Activated CD4-positive, alpha-beta memory T cell treated with anti-CD3 and anti-CD28 coated beads, Interleukin-2, amount 10 ng/mL, durations not matched to agents 7 days and 5 days (primary cell): ENCODE results near the gene PI4K2A. TPM values are rescaled to one million over a fixed set of nuclear protein-coding genes. Genes with fewer than 3 reads are reported as not detected.

Experiments
- CTCF ChIA-PET: fragments of 350-600 bp; sonication (Branson Sonifier 250); formaldehyde crosslinking; loops from one replicate; lab custom pipeline; 2021; ENCODE audit warnings: antibody characterized with exemption, inconsistent platforms; lab: Charles Lee
- POLR2A ChIA-PET: fragments of 350-600 bp; sonication (Branson Sonifier 250); formaldehyde crosslinking; loops from one replicate; lab custom pipeline; 2021; ENCODE audit warnings: antibody characterized with exemption; lab: Charles Lee
- DNase-seq: peaks from one replicate; pipeline ENCODE4 v3.0.0-alpha.2; 2020
- H3K27ac Mint-ChIP-seq: one replicate; pipeline ENCODE4 v1.8.0; 2021; ENCODE audit warnings: mild to moderate bottlenecking, mixed read lengths
- H3K27me3 Mint-ChIP-seq: one replicate; pipeline ENCODE4 v1.8.0; 2021; ENCODE audit warnings: mixed read lengths
- H3K36me3 Mint-ChIP-seq: one replicate; pipeline ENCODE4 v1.8.0; 2021; ENCODE audit warnings: low read depth, mixed read lengths
- H3K4me1 Mint-ChIP-seq: one replicate; pipeline ENCODE4 v1.8.0; 2021; ENCODE audit warnings: mixed read lengths
- H3K4me3 Mint-ChIP-seq: one replicate; pipeline ENCODE4 v1.8.0; 2021; ENCODE audit warnings: mild to moderate bottlenecking, mixed read lengths
- H3K9me3 Mint-ChIP-seq: one replicate; pipeline ENCODE4 v1.8.0; 2021; ENCODE audit warnings: mixed read lengths
- total RNA-seq, 2 experiments: library from RNA; stranded (reverse); gene quantifications; one replicate each; pipeline ENCODE4 v1.2.3, GENCODE V29; 2021

The PI4K2A gene
- total RNA-seq, 2 experiments from 2014 or later, result 13.3 TPM

DNA sequence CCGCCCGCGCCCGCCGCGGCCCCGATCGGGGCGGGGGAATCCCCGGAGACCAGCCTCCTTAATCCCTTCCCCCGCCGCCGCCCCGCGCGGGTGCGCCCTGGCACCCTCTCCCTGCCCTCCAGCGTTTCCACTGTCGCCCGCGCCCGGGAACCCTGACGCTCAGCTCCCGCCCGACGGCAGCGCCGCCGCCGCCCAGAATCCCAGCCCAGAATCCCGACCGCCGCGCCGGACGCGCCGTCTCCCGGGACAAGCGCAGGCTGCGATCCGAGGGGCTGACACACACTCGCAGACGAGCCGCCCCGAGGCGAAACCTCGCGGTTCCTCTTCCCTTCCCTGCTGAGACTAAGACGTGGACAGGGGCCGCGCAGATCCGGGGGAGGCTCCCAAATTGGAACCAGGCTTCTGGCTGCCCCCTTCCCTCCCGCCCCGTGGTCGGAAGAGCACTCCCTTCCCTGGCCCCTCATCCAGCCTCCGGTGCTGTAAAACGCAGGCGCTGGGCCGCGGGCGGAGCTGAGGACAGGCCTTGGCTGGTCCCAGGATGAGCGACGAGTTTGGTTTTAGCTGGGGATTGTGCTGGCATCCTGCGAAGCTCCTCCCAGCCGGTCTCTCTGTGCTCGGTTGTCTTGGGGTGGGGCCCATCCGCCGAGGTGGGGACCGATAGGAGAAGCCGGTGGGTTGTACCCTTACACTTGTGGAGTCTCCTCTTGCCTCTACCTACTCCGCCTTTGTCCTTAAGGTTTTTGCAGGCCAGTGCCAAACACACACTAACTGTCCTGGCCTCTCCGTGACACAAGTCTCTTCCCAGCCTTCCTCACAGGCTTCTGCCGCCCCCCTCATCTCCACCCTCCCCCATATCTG lies 74.2 kb downstream of the PI4K2A start:
- POLR2A ChIA-PET, result interaction anchor here (1.1 to 4.7 kb wide), 3 partner anchors 9 to 31 kb away, joined by 4 to 20 read pairs (median 5); partner anchors contain the start of gene ZFYVE27
- Mint-ChIP-seq H3K27me3 (peaks cover 20% of the 10 kb centered on the region), H3K4me3 (peak overlapping the region; percentile 97), H3K27ac (no peak overlapping the region), H3K9me3 (no peaks in the 10 kb centered on the region), H3K36me3 (no peaks in the 10 kb centered on the region), H3K4me1 (peaks cover 18% of the 10 kb centered on the region)
- no peak for DNase-seq
- CTCF ChIA-PET, result interaction anchor here (1.5 to 5.0 kb wide), 6 partner anchors 10 to 36 kb away, joined by 3 to 33 read pairs (median 4); no protein-coding TSS in a partner anchor

DNA sequence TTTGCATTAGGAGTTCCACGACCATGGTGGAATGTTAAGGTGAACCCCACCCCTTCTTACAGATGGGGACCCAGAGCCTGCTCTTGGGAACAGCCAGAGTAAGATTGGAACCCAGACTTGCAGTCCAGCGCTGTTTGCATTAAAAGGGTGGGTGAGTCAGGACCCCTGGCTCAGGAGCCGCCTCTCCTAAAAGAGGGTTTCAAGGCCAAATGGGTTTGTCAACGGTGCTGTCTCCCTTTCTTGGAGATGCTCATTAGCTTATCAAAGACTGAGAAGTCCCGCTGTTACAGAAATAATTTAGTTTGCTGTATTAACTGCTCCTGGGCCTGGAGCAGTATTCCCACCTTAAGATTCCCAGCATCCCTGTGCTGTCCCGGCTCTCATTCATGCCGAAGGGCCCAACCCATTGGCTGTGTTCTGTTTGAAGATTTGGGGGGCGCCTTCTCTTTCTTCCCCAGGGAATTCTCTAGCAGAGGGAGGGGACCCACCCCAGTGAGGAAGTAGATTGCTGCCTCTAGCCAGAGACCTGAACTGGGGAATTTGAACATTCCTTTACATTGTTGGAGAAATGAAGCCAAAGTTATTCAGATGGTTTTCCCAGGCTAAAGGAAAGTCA lies 74.9 kb downstream of the PI4K2A start:
- no peaks in the 10 kb centered on the region for H3K9me3 Mint-ChIP-seq
- CTCF ChIA-PET, result interaction anchor here (1.5 to 5.0 kb wide), 4 partner anchors 11 to 37 kb away, joined by 3 to 33 read pairs (median 5); no protein-coding TSS in a partner anchor
- POLR2A ChIA-PET, result interaction anchor here (1.8 to 4.7 kb wide), 2 partner anchors 9 to 21 kb away, joined by 5 to 20 read pairs; partner anchors contain the start of gene ZFYVE27
- no peak overlapping the region for H3K27ac Mint-ChIP-seq
- H3K4me1 Mint-ChIP-seq, result peaks cover 18% of the 10 kb centered on the region
- no peaks in the 10 kb centered on the region for H3K36me3 Mint-ChIP-seq
- peak overlapping the region; percentile 97 for H3K4me3 Mint-ChIP-seq
- H3K27me3 Mint-ChIP-seq, result peaks cover 18% of the 10 kb centered on the region
- DNase-seq, result no peak

DNA sequence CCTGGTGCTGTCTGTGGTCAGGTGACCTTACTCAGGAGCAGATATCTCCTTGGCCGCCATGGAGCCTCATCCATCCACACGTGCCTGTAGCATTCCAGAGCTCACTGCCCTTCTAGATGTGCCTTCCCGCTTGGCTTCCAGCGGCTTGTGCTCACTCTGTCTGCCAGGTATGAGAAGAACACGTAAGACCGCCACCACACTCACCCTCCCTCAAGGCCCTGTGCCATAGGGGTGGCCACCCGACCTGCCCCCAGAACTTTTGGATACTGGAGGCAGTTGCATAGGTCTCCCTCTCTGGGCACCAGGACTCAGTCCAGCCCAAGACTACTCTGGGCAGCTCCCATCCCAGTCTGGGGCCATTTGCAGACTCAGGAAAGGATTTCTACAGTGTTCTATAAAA lies 77.2 kb downstream of the PI4K2A start:
- ChIA-PET CTCF (interaction anchor here (1.1 to 2.2 kb wide), 5 partner anchors 9 to 32 kb away, joined by 3 to 10 read pairs (median 6); no protein-coding TSS in a partner anchor), POLR2A (no interaction called here)
- peaks cover 15% of the 10 kb centered on the region for H3K4me1 Mint-ChIP-seq

DNA sequence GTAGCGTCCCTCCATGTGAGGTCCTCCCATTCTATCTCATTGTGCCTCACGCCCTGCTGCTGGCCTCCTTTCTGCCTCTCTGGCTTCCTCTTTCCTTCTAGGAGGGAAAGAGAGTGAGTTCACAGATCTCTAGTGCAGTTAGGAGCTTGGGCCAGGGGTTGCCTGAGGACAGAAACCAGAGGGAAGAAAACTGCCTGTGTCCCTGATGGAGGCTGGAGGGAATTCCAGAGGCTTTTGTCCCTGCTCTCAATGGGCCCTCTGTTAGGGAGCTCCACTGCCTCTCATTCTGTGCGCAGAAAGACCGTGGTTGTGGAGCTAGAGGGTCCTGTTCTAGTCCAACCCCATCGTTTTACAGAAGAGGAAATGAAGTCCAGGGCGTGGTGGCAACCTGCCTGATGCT lies 77.7 kb downstream of the PI4K2A start:
- H3K27ac Mint-ChIP-seq, result no peak overlapping the region
- POLR2A ChIA-PET, result no interaction called here
- CTCF ChIA-PET, result interaction anchor here (1.1 to 2.2 kb wide), 2 partner anchors 9 to 17 kb away, joined by 3 to 6 read pairs; no protein-coding TSS in a partner anchor
- no peaks in the 10 kb centered on the region for H3K9me3 Mint-ChIP-seq
- peaks cover 7% of the 10 kb centered on the region for H3K27me3 Mint-ChIP-seq
- peaks cover 10% of the 10 kb centered on the region for H3K4me1 Mint-ChIP-seq
- H3K36me3 Mint-ChIP-seq, result no peaks in the 10 kb centered on the region
- DNase-seq, result no peak
- no peak overlapping the region for H3K4me3 Mint-ChIP-seq

More for the DNA sequence above, 77.2 kb downstream of the PI4K2A start:
- H3K36me3 Mint-ChIP-seq, result no peaks in the 10 kb centered on the region
- DNase-seq, result no peak
- H3K27me3 Mint-ChIP-seq, result peaks cover 11% of the 10 kb centered on the region
- H3K4me3 Mint-ChIP-seq, result no peak overlapping the region
- no peak overlapping the region for H3K27ac Mint-ChIP-seq
- H3K9me3 Mint-ChIP-seq, result no peaks in the 10 kb centered on the region

DNA sequence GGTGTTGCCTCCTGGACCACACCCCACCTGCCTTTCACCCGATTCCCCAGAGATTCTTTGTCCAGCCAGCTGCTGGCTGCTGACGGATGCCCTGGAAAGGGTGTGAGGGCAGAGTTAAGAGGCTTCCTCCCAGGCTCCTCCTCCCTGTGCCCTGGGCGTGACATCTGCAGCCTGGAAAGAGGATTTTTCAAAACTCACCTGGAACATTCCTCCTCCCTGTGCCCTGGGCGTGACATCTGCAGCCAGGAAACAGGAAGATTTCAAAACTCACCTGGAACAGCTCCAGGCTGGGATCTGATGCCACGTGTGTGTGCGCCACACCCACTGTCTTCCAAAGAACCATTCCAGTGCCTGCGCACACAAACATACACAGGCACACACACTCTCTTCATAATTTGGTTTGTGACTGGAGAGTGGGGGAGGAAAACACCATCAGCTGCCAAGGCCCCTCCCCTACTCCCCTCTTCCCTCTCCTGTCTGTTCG lies 78.2 kb downstream of the PI4K2A start:
- DNase-seq, result no peak
- no peak overlapping the region for H3K27ac Mint-ChIP-seq
- ChIA-PET POLR2A (no interaction called here), CTCF (interaction anchor here (2.2 kb wide), 1 partner anchor 17 kb away, joined by 6 read pairs; no protein-coding TSS in a partner anchor)
- no peak overlapping the region for H3K4me3 Mint-ChIP-seq
- H3K4me1 Mint-ChIP-seq, result peaks cover 10% of the 10 kb centered on the region
- H3K9me3 Mint-ChIP-seq, result no peaks in the 10 kb centered on the region
- H3K36me3 Mint-ChIP-seq, result no peaks in the 10 kb centered on the region
- H3K27me3 Mint-ChIP-seq, result peaks cover 9% of the 10 kb centered on the region

DNA sequence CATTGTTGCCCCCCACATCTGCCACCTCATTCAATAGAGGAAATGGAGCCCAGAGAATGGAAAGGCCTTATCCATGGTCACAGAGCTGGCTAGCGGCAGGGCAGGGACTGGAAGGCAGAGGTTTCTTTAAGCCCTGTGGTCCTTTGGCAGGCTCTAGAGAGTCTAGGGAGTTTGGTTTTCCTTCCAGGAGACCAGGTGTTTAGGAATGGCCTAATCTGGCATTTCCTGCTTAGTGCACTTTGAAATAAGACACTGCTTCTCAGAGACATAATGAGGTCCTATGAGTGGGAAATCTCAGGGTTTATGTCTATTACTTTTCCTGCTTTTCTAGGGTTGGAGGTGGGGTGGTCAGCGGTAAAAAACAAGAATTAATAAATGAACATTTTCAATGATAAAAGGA lies 79.1 kb downstream of the PI4K2A start:
- DNase-seq, result no peak
- Mint-ChIP-seq H3K4me1 (peaks cover 6% of the 10 kb centered on the region), H3K27me3 (peaks cover 9% of the 10 kb centered on the region), H3K36me3 (no peaks in the 10 kb centered on the region), H3K27ac (no peak overlapping the region), H3K9me3 (no peaks in the 10 kb centered on the region), H3K4me3 (no peak overlapping the region)
- POLR2A ChIA-PET, result no interaction called here
- CTCF ChIA-PET, result interaction anchor here (1.1 to 2.2 kb wide), 2 partner anchors 11 to 18 kb away, joined by 3 to 6 read pairs; no protein-coding TSS in a partner anchor

DNA sequence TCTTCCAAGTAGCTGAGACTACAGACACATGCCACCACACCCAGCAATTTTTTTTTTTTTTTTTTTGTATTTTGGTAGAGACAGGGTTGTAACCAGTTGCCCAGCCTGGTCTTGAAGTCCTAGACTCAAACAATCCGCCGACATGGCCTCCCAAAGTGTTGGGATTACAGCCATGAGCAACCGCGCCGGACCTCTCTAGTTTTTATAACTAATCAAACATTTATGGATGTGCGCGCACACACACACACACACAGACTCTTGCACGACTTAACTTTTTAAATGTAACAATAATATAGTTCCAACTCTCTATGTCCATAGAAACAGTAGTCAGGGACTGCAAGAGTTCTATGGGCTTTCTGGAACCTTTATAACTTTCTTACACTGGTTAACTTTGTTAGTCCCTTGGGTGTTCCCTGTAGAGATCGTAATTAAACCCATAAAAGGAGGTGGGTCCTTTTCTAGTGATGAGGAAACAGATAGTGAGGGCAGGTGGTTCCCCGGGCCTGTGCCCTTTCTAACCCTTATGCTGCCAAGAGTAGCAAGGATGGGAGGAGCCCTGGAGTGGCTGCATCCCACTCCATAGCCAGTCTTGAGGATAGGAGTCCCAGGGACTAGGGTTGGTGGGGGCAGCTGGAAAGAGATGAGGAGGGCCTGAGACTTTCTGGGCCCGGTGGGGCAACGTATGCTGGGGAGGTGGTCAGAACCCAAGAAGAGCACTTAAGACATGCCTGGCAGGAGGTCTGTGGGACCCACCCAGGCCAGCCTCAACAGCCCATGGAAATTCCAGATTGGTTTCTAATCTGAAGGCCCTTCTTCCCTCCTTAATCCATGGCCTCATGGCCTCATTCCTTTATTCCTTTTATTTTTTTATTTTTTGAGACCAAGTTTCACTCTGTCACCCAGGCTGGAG lies 81.7 kb downstream of the PI4K2A start:
- no peak overlapping the region for H3K4me3 Mint-ChIP-seq
- ChIA-PET CTCF (interaction anchor here (3.0 kb wide), 1 partner anchor 21 kb away, joined by 21 read pairs; no protein-coding TSS in a partner anchor), POLR2A (no interaction called here)
- no peaks in the 10 kb centered on the region for H3K9me3 Mint-ChIP-seq
- no peak for DNase-seq
- peaks cover 3% of the 10 kb centered on the region for H3K4me1 Mint-ChIP-seq
- no peaks in the 10 kb centered on the region for H3K36me3 Mint-ChIP-seq
- H3K27ac Mint-ChIP-seq, result no peak overlapping the region
- H3K27me3 Mint-ChIP-seq, result peaks cover 5% of the 10 kb centered on the region

DNA sequence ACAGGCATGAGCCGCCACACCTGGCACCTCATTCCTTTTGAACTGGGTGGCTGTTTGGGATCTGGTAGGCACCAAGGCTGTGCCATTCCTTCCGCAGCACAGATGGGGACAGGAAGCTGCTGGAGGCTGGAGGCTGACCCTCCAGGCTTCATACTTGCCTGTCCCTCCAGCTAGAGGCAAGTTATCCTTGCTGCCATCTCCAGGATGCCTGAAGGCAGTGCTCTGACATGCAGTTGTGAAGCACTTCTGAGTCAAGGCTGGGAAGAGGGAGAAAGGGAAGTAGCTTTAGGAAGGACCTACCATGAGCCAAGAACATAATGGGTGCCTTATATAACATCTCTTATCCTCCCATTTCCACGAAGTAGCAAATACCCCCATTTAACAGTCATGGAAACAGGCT lies 82.5 kb downstream of the PI4K2A start:
- no peak for DNase-seq
- CTCF ChIA-PET, result interaction anchor here (3.0 kb wide), 1 partner anchor 21 kb away, joined by 21 read pairs; no protein-coding TSS in a partner anchor
- Mint-ChIP-seq H3K4me1 (peaks cover 3% of the 10 kb centered on the region), H3K27me3 (peaks cover 5% of the 10 kb centered on the region), H3K9me3 (no peaks in the 10 kb centered on the region), H3K27ac (no peak overlapping the region), H3K36me3 (no peaks in the 10 kb centered on the region), H3K4me3 (no peak overlapping the region)
- POLR2A ChIA-PET, result no interaction called here

DNA sequence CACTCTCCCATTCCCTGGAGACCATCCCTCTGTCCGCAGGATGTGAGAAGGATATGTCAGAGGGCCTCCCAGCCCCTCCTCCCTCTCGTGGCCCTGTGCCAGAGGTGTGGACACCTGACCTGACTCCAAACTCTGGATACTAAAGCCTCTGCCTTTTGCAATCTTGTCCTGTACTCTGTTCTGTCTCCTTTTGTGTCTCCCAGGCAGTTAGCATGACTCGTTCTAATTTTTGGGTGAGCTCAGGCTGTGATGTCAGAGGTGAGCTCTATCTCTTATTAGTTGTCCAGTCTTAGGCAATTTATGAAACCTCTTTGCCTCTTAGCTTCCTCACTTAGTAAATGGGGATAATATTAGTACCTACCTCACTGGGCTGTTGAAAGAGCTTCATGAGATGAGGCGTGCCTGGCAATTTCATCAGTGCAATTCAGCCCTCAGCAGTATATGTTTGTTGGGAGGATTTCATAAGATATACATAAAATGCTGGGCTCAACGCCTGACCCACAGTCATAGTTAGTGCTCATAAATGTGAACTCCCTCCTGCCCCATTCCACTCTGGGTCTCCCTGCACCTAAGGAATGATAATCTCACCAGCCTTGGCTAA lies 84.0 kb downstream of the PI4K2A start:
- no peak for DNase-seq
- Mint-ChIP-seq H3K9me3 (no peaks in the 10 kb centered on the region), H3K27ac (no peak overlapping the region), H3K27me3 (peaks cover 5% of the 10 kb centered on the region), H3K4me3 (no peak overlapping the region), H3K36me3 (no peaks in the 10 kb centered on the region), H3K4me1 (peaks cover 6% of the 10 kb centered on the region)
- POLR2A ChIA-PET, result interaction anchor here (1.2 to 3.3 kb wide), 3 partner anchors 10 to 12 kb away, joined by 3 to 18 read pairs (median 5); partner anchors contain the start of genes MARVELD1 and ZFYVE27
- CTCF ChIA-PET, result interaction anchor here (0.9 to 3.8 kb wide), 9 partner anchors 8 to 317 kb away, joined by 3 to 28 read pairs (median 5); partner anchors contain the start of genes AVPI1, MARVELD1 and ZFYVE27
